NCI-H146 (cell line): ENCODE results near the gene TMEM145.
A peak's percentile ranks its signal among the peaks of the same experiment; 100 is the strongest.
"Not testable (repeated sequence)": the region's sequence is repeated elsewhere in the genome, so short reads cannot be mapped to it uniquely, and the experiment has no call there.

Experiments
- DNase-seq: peaks from one replicate; lab custom pipeline; 2025; lab: John Stamatoyannopoulos, UW

TMEM145 gene

GRCh38 chr19:42313840-42314755, 989 bp downstream of the TMEM145 start:
- no peak for DNase-seq

GRCh38 chr19:42315024-42315423, 1.9 kb downstream of the TMEM145 start:
- DNase-seq, result no peak

- no peak for DNase-seq
These were observed 3.4 kb downstream of the TMEM145 start for GRCh38 chr19:42316223-42317211.

DNA sequence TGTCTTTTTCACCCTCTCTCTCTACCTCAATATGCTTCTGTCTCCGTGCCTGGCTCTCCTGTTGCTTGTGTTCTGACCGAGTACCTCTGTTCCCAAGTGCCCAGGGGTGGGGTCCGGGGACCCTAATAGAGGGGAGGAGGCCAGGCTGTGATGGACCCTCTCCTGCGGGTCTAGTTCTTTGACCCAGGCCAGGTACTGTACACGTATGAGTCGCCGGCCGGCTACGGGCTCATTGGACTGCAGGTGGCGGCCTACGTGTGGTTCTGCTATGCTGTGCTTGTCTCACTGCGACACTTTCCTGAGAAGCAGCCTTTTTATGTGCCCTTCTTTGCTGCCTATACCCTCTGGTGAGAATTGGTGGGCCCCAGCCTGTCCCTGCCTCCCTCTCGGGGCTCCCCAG, 4.4 kb downstream of the TMEM145 start:
- no peak for DNase-seq

GRCh38 chr19:42322305-42322704, 9.2 kb downstream of the TMEM145 start:
- DNase-seq, result no peak

DNA sequence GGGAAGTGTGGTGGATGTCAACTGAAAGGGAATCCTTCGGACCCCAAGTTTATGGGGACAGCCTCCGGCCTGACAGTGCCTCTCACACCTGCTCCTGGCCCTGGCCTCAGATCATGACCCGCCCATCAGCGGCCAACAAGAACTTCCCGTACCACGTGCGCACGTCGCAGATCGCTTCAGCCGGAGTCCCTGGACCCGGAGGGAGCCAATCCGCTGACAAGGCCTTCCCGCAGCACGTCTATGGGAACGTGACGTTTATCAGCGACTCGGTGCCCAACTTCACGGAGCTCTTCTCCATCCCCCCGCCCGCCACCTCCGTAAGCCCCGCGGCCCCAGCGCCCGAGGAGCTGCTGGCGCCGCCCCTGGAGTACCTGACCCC, 10.4 kb downstream of the TMEM145 start:
- no peak for DNase-seq

- DNase-seq, result no peak
These were observed 10.9 kb downstream of the TMEM145 start for GRCh38 chr19:42323852-42324654.

DNA sequence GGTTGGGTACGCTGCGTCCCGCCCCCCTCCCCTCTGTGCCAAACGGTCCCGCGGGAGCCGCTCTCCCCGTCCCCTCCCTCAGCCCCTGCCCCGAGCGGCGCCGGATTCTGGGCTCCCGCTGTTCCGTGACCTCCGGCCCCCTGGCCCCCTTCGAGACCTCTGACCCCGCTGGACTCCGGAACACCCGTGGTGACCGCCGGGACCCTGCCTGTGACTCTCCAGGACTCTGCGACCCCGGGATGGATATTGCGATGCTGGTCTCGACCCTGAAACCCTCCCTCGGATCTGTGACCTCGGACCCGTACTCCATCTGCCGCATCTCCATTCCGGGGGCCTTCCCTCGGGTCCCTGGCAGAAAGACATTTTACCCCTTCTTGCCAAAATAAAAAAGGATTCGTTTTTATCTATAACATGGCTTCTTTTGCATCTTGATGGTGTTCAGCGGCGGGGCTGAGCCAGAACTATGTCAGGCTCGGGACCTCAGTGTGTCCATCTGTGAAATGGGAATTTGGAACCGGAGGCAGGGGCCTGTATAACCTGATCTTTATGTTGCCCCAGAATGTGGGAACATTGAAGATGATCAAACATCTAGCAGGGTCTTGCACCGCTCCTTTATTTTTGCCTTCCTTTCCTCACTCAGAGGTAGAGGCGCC, 11.7 kb downstream of the TMEM145 start:
- no peak for DNase-seq

DNA sequence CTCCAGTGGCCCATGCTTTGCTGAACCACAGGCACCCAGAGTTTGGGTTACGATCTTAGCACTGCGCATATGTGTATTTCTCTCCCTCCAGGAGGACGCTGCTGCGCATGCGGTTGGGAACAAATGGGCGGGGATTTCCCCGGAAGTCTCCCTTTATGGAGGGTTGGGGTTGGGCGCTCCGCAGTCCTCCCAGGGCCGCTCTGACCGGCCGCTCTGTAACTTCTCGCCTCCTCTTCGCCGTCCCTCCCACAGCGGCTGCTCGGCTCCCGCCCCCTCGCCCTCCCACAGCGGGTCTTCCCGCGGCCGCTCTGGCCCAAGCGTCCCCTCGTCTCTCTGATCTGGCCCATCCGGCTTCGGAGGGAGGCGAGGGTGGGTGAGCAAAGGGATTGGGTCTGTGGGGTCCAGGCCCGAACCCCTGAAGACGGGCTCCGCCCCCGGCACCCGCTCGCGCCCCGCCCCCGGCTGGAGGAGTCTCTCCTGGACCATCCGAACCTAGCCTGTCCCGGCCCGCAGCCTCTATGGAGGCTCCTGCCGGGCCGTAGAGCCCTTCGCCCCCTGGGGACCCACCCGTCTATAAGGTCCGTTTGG, 12.3 kb downstream of the TMEM145 start, which contains the start of gene MEGF8:
TSS of gene MEGF8 (plus strand) at position 328 of the 588 bp plus-strand sequence. CDS start 609 bp downstream, outside the sequence.
- DNase-seq, result peak; percentile 100

GRCh38 chr19:42325896-42326771, 13.0 kb downstream of the TMEM145 start:
- peak; percentile 48 for DNase-seq

GRCh38 chr19:42326969-42327368, 13.9 kb downstream of the TMEM145 start:
- no peak for DNase-seq

- DNase-seq, result no peak
These were observed 14.3 kb downstream of the TMEM145 start for GRCh38 chr19:42327381-42327780.

- DNase-seq, result no peak
These were observed 15.0 kb downstream of the TMEM145 start for GRCh38 chr19:42328106-42328505.

DNA sequence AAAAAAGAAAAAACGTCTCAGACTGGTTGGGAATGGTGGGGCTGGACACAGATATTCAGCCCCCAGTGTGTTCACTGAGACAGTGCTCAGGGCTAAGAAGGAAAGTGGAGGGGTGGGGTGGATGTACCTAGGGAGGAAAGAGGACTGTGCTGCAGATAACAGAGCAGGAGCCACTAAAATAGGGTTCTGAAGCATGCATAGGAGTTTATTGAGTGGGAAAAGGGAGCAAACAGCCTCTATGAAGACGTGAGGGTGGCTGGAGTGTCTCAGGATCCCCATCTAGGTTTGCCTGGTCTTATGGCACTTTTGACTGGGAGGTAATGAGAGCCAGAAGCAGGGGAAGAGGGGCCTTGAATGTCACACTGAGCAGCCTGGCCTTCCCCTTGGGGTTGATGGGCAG, 15.7 kb downstream of the TMEM145 start:
- no peak for DNase-seq

- DNase-seq, result no peak
These were observed 17.2 kb downstream of the TMEM145 start for GRCh38 chr19:42330241-42330711.

GRCh38 chr19:42331333-42331732, 18.2 kb downstream of the TMEM145 start:
- not testable (repeated sequence) for DNase-seq

DNA sequence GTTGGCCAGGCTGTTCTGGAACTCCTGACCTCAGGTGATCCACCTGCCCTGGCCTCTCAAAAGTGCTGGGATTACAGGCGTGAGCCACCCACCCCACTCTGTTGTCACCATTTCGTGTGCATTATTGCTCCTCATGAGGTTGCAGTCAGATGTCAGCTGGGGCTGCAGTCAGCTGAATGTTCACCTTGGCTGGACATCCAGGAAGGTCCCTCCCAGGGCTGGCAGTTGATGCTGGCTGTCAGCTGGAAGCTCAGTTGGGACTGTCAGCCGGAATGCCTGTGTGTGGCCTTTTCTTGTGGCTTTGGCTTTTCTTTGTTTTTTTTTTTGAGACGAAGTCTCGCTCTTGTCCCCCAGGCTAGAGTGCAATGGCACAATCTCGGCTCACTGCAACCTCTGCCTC, 18.9 kb downstream of the TMEM145 start:
- DNase-seq, result no peak

DNA sequence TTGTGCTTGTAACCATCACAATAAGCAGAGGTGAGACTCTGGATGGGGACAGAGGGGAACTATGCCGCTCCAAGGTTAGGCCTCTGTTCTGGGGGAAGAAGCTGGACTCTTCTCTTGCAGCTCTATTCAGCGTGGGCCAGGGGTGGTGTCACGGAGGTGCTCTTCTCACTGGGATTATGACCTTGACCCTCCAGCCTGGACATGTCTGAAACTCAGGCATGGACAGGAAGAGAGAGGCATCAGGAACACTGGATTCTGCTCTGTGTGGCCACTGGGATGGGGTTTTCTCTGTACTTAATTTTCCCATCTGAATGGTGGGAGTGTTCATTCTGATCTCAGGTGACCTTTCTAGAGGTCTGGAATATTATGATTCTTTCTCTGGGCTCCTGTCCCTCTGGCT, 19.9 kb downstream of the TMEM145 start:
- DNase-seq, result no peak

DNA sequence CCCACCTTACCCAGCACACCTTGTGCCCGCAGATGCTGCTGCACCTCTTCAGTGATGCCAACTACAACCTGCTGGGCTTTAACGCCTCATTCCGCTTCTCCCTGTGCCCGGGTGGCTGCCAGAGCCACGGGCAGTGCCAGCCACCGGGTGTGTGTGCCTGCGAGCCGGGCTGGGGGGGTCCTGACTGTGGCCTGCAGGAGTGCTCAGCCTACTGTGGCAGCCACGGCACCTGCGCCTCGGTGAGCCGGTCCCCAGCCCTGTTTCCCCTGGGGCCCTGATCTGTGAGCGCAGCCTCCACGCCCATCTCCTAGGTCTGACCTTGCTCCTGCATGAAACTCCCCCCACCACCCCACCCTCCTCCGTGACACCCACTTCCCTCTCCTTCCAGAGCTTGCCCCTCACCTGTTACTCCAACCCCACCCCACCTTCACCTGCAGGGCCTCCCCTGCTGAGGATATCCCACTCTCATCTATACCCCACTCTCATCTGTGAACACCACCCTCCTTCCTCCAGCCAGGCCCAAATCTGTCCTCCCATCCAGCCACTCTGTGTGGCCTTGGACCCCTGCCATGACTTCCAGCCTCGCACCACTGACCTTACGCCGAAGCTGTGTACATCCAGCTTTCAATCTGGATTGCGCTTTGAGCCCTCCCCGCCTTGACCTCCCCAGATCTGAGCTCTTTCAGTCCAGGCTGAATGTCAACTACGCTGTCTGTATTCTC, 21.0 kb downstream of the TMEM145 start:
- DNase-seq, result no peak
